ENCODE measurements around the gene PLCXD3. TPM values are rescaled to one million over a fixed set of nuclear protein-coding genes. Genes with fewer than 3 reads are reported as not detected.

Gene PLCXD3
- total and polyA plus RNA-seq, 2 donors from 2014 or later = 5.1 to 11.7 TPM

GRCh38 chr5:41509399-41510175 is 814 bp downstream of the PLCXD3 start:
- no peak overlapping the region for H3K27ac ChIP-seq (ENCODE audit: low read depth in 2 of 2, low read length in 2 of 2)
- TF ChIP-seq, protein P1, sequence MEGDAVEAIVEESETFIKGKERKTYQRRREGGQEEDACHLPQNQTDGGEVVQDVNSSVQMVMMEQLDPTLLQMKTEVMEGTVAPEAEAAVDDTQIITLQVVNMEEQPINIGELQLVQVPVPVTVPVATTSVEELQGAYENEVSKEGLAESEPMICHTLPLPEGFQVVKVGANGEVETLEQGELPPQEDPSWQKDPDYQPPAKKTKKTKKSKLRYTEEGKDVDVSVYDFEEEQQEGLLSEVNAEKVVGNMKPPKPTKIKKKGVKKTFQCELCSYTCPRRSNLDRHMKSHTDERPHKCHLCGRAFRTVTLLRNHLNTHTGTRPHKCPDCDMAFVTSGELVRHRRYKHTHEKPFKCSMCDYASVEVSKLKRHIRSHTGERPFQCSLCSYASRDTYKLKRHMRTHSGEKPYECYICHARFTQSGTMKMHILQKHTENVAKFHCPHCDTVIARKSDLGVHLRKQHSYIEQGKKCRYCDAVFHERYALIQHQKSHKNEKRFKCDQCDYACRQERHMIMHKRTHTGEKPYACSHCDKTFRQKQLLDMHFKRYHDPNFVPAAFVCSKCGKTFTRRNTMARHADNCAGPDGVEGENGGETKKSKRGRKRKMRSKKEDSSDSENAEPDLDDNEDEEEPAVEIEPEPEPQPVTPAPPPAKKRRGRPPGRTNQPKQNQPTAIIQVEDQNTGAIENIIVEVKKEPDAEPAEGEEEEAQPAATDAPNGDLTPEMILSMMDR (IDR thresholded peaks at IDR 0.05; ENCODE audit: borderline replicate concordance, extremely low read depth, insufficient read depth) = no peak
- H3K4me3 ChIP-seq (ENCODE audit: low read length in 3 of 3) = peak overlapping the region in 2 of 3 donors; percentile 66 to 67
- peak overlapping the region in 1 of 3 donors; percentile 29 for H3K9ac ChIP-seq (ENCODE audit: low read length in 3 of 3)
- FAIRE-seq = no peak
- H3K9me3 ChIP-seq (ENCODE audit: control insufficient read depth in 2 of 3, insufficient read depth in 1 of 3, low read length in 3 of 3) = no peaks in the 10 kb centered on the region
- DNase-seq = peak in 2 of 5 donors; percentile 36 to 59
- no peaks in the 10 kb centered on the region for H3K36me3 ChIP-seq (ENCODE audit: control insufficient read depth in 2 of 3, insufficient read depth in 3 of 3, low read length in 3 of 3)
- H3K27me3 ChIP-seq (ENCODE audit: control insufficient read depth, insufficient read depth, low read length) = peaks cover 13% of the 10 kb centered on the region
- no peaks in the 10 kb centered on the region for H3K4me1 ChIP-seq (ENCODE audit: control insufficient read depth in 2 of 3, insufficient read depth in 2 of 3, low read depth in 1 of 3, low read length in 3 of 3)
- intact Hi-C loops (cut with DNase I) = no loop called here

DNA sequence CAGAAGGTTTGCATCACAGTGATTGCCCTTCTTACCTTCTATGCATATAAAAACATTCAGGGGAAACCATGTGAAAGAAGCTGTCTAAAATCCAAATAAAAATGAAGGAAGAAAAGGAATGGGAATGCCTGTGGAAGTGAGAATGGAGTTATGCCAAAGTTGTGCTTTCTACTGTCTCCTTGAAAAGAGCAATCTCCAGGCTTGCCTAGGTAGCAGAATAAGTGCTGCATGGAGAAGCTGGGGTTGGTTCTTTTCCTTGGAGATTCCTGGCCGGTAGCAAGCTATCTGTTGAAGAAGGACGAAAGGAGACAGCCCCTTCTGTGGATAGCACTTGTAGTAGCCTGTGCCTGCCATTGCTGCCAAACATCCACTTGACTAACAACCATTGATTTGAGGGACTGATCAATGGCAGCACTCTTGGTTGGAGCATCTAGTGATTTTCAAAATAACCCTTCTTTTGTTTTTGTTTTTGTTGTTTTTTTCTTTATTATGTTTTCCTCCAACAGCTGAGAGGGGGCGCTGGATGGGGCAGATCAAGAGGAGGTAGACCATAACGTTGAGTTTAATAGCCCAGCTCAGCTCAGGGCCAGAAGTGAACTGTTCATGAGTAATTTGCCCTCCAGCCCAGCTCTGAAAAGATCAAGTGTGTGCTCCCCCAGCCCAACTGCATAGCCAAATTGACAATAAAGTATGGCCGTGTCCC is 1.6 kb downstream of the PLCXD3 start:
- Histone ChIP-seq H3K4me3 (ENCODE audit: low read length in 3 of 3) (peak overlapping the region in 2 of 3 donors; percentile 66 to 67), H3K9me3 (ENCODE audit: control insufficient read depth in 2 of 3, insufficient read depth in 1 of 3, low read length in 3 of 3) (no peaks in the 10 kb centered on the region), H3K27me3 (ENCODE audit: control insufficient read depth, insufficient read depth, low read length) (peaks cover 13% of the 10 kb centered on the region), H3K36me3 (ENCODE audit: control insufficient read depth in 2 of 3, insufficient read depth in 3 of 3, low read length in 3 of 3) (no peaks in the 10 kb centered on the region), H3K9ac (ENCODE audit: low read length in 3 of 3) (no peak overlapping the region), H3K27ac (ENCODE audit: low read depth in 2 of 2, low read length in 2 of 2) (no peak overlapping the region), H3K4me1 (ENCODE audit: control insufficient read depth in 2 of 3, insufficient read depth in 2 of 3, low read depth in 1 of 3, low read length in 3 of 3) (no peaks in the 10 kb centered on the region)
- intact Hi-C loops (cut with DNase I) = no loop called here
- TF ChIP-seq, protein P1 (IDR thresholded peaks at IDR 0.05; ENCODE audit: borderline replicate concordance, extremely low read depth, insufficient read depth) = no peak
- no peak for DNase-seq
- FAIRE-seq = no peak

DNA sequence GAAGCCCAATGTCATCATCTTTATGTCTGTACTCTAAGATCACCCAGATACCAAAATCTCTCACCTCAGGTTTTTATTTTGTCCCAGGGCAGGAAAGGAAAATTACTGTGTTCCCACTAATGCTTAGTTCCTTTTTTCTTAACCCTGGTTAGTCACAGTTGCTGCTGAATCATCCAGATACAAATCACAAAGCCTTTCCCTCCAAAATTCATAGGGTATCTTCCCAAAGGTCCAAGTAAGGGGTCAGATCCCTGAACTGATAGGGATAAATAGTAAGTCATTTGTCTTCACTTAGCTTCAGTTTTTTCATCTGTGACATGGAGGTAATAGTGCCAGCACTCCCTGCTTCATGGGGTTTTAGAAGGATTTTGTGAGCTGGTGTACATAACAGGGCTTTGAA is 2.2 kb downstream of the PLCXD3 start:
- DNase-seq (no peak), FAIRE-seq (no peak)
- Histone ChIP-seq H3K4me3 (ENCODE audit: low read length in 3 of 3) (peak overlapping the region in 1 of 3 donors; percentile 28), H3K27ac (ENCODE audit: low read depth in 2 of 2, low read length in 2 of 2) (no peak overlapping the region), H3K36me3 (ENCODE audit: control insufficient read depth in 2 of 3, insufficient read depth in 3 of 3, low read length in 3 of 3) (no peaks in the 10 kb centered on the region), H3K9ac (ENCODE audit: low read length in 3 of 3) (no peak overlapping the region), H3K27me3 (ENCODE audit: control insufficient read depth, insufficient read depth, low read length) (peaks cover 13% of the 10 kb centered on the region), H3K4me1 (ENCODE audit: control insufficient read depth in 2 of 3, insufficient read depth in 2 of 3, low read depth in 1 of 3, low read length in 3 of 3) (no peaks in the 10 kb centered on the region), H3K9me3 (ENCODE audit: control insufficient read depth in 2 of 3, insufficient read depth in 1 of 3, low read length in 3 of 3) (no peaks in the 10 kb centered on the region)
- TF ChIP-seq, protein P1 (IDR thresholded peaks at IDR 0.05; ENCODE audit: borderline replicate concordance, extremely low read depth, insufficient read depth) = no peak
- intact Hi-C loops (cut with DNase I) = no loop called here
